Measurements from ENCODE around the gene PTPRA.

Gene PTPRA

GRCh38 chr20:2889209-2889608, 15.9 kb downstream of the PTPRA start:
- Histone ChIP-seq H3K4me3 (replicated peaks; ENCODE audit: insufficient read depth, low read length) (no peak overlapping the region), H3K27ac (replicated peaks) (no peak overlapping the region), H3K27me3 (ENCODE audit: insufficient read depth, poor library complexity, severe bottlenecking) (no peaks in the 10 kb centered on the region)
- DNase-seq (ENCODE audit: low read depth in 1 of 2, low spot score in 1 of 2), result no peak
- TF ChIP-seq REST (IDR thresholded peaks at IDR 0.05; ENCODE audit: insufficient replicate concordance, low read depth) (no peak), GABPA (IDR thresholded peaks at IDR 0.05; ENCODE audit: low read depth) (no peak), POLR2AphosphoS5 (IDR thresholded peaks at IDR 0.05; ENCODE audit: low read depth) (no peak), SPI1 (IDR thresholded peaks at IDR 0.05; ENCODE audit: borderline replicate concordance, low read depth) (no peak)
- TF ChIP-seq, protein P1, sequence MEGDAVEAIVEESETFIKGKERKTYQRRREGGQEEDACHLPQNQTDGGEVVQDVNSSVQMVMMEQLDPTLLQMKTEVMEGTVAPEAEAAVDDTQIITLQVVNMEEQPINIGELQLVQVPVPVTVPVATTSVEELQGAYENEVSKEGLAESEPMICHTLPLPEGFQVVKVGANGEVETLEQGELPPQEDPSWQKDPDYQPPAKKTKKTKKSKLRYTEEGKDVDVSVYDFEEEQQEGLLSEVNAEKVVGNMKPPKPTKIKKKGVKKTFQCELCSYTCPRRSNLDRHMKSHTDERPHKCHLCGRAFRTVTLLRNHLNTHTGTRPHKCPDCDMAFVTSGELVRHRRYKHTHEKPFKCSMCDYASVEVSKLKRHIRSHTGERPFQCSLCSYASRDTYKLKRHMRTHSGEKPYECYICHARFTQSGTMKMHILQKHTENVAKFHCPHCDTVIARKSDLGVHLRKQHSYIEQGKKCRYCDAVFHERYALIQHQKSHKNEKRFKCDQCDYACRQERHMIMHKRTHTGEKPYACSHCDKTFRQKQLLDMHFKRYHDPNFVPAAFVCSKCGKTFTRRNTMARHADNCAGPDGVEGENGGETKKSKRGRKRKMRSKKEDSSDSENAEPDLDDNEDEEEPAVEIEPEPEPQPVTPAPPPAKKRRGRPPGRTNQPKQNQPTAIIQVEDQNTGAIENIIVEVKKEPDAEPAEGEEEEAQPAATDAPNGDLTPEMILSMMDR (IDR thresholded peaks at IDR 0.05; ENCODE audit: insufficient read depth, low read length), result no peak

DNA sequence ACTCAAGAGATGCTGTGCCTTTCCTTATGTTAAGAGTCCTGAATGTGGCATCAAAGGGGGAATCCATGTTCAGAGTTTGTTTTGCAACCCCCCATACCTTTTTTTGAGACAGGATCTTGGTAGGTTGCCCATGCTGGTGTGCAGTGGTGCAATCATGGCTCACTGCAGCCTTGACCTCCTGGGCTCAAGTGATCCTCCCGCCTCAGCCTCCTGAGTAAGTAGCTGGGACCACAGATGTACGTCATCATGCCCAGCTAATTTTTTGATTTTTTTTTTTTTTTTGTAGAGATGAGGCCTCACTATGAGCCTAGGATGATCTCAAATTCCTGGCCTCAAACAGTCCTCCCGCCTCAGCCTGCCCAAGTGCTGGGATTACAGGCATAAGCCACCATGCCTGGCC, 16.5 kb downstream of the PTPRA start:
- no peak for DNase-seq (ENCODE audit: low read depth in 1 of 2, low spot score in 1 of 2)
- Histone ChIP-seq H3K27me3 (ENCODE audit: insufficient read depth, poor library complexity, severe bottlenecking) (no peaks in the 10 kb centered on the region), H3K27ac (replicated peaks) (no peak overlapping the region), H3K4me3 (replicated peaks; ENCODE audit: insufficient read depth, low read length) (no peak overlapping the region)
- TF ChIP-seq, protein P1 (IDR thresholded peaks at IDR 0.05; ENCODE audit: insufficient read depth, low read length), result no peak
- no peak for TF ChIP-seq GABPA (IDR thresholded peaks at IDR 0.05; ENCODE audit: low read depth)
- no peak for TF ChIP-seq POLR2AphosphoS5 (IDR thresholded peaks at IDR 0.05; ENCODE audit: low read depth)
- TF ChIP-seq REST (IDR thresholded peaks at IDR 0.05; ENCODE audit: insufficient replicate concordance, low read depth), result no peak
- no peak for TF ChIP-seq SPI1 (IDR thresholded peaks at IDR 0.05; ENCODE audit: borderline replicate concordance, low read depth)

DNA sequence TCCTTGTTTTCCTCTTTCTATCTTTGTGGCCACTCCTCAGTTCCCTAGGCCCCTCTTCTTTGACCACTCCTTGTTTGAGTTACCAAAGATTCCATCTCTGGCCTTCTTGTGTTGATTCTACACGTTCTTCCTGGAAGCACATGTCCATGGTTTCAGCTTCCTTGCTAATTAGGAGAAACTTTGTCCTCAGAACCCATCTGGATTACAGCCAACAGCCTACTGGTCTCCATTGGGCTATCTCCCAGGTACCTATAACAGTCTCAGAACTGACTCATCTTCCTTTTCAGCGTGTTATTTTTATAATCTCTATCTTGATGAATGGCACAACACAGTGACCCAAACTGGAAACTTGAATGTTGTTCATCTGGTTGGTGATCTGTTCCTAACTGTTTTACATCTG, 17.5 kb downstream of the PTPRA start:
- no peak for DNase-seq (ENCODE audit: low read depth in 1 of 2, low spot score in 1 of 2)
- Histone ChIP-seq H3K4me3 (replicated peaks; ENCODE audit: insufficient read depth, low read length) (no peak overlapping the region), H3K27ac (replicated peaks) (no peak overlapping the region), H3K27me3 (ENCODE audit: insufficient read depth, poor library complexity, severe bottlenecking) (no peaks in the 10 kb centered on the region)
- TF ChIP-seq POLR2AphosphoS5 (IDR thresholded peaks at IDR 0.05; ENCODE audit: low read depth) (no peak), SPI1 (IDR thresholded peaks at IDR 0.05; ENCODE audit: borderline replicate concordance, low read depth) (no peak), GABPA (IDR thresholded peaks at IDR 0.05; ENCODE audit: low read depth) (no peak), REST (IDR thresholded peaks at IDR 0.05; ENCODE audit: insufficient replicate concordance, low read depth) (no peak)
- TF ChIP-seq, protein P1 (IDR thresholded peaks at IDR 0.05; ENCODE audit: insufficient read depth, low read length), result no peak
